HCT116 (cell line): ENCODE data around the gene WDR74. TPM values are rescaled to one million over a fixed set of nuclear protein-coding genes. Genes with fewer than 3 reads are reported as not detected.

Experiments used
- ATAC-seq: fragments of 200-7000 bp; cut with Tn5 transposase; 2 replicates; pipeline ENCODE4 v1.9.1; 2020; ENCODE audit warnings: mild to moderate bottlenecking, moderate library complexity
- BruUV-seq: library from RNA; stranded (reverse); fragments of 400-500 nt; replicated peaks from 2 replicates; lab custom pipeline; 2021; lab: Mats Ljungman, UMichigan
- CTCF ChIA-PET: fragments of 300-600 bp; sonication (Branson Sonifier 250); formaldehyde crosslinking; loops from one replicate; lab custom pipeline; 2021; ENCODE audit warnings: antibody characterized with exemption; lab: Charles Lee
- POLR2A ChIA-PET: fragments of 300-600, 350-600 bp; sonication (Branson Sonifier 250); formaldehyde crosslinking; loops from one replicate; lab custom pipeline; 2021; ENCODE audit warnings: antibody characterized with exemption; lab: Charles Lee
- RAD21 ChIA-PET, 2 experiments: fragments of 300-600 bp; sonication (Branson Sonifier 250); formaldehyde crosslinking; loops; one replicate each; lab custom pipeline; 2023; ENCODE audit warnings: low total read pairs in 2 of 2; ENCODE audit not compliant: uncharacterized antibody in 2 of 2, unreplicated experiment in 2 of 2, low non-redundant PET in 1 of 2; lab: Charles Lee
- DNase-seq: peaks from one replicate; pipeline ENCODE4 v3.0.0-alpha.2; 2010; ENCODE audit warnings: low read depth, low spot score
- H2AFZ ChIP-seq: fragments of 200-600 bp; shearing (Covaris generic), sonication (generic); 2 replicates; pipeline ENCODE4 v1.6.1; 2017; ENCODE audit warnings: low read depth, mixed run types, mixed read lengths, antibody characterized with exemption, low read length; ENCODE audit not compliant: poor library complexity, severe bottlenecking
- H3K27ac ChIP-seq: 2 replicates; pipeline ENCODE4 v1.5.1; 2012; ENCODE audit warnings: low read depth, low read length
- H3K27me3 ChIP-seq: fragments of 200-600 bp; sonication (generic); 2 replicates; pipeline ENCODE4 v1.6.1; 2016; ENCODE audit warnings: mixed run types, low read length, mixed read lengths; ENCODE audit not compliant: insufficient read depth
- H3K36me3 ChIP-seq, 2 experiments: fragments of 200-500 bp in 1 of 2; fragments of 200-600 bp in 1 of 2; sonication (Bioruptor generic) in 1 of 2; sonication (generic) in 1 of 2; 2 replicates each; pipeline versions ENCODE4 v1.5.1 to v1.6.1; 2014 to 2016; ENCODE audit warnings: low read length in 2 of 2, inconsistent platforms in 1 of 2, mixed read lengths in 1 of 2, mixed run types in 1 of 2; ENCODE audit not compliant: insufficient read depth in 2 of 2, control insufficient read depth in 1 of 2
- H3K4me1 ChIP-seq, 2 experiments: fragments of 200-600 bp in 1 of 2; sonication (generic) in 1 of 2; 2 replicates each; pipeline versions ENCODE4 v1.5.1 to v1.6.1; 2012 to 2017; ENCODE audit warnings: low read length in 2 of 2, inconsistent platforms in 1 of 2, mild to moderate bottlenecking in 1 of 2, mixed read lengths in 1 of 2, mixed run types in 1 of 2, moderate library complexity in 1 of 2; ENCODE audit not compliant: insufficient read depth in 2 of 2, control insufficient read depth in 1 of 2
- H3K4me2 ChIP-seq: fragments of 200-600 bp; sonication (generic); 2 replicates; pipeline ENCODE4 v1.6.1; 2017; ENCODE audit warnings: mixed run types, low read length, mixed read lengths
- H3K4me3 ChIP-seq, 2 experiments: fragments of 200-600 bp in 1 of 2; sonication (generic) in 1 of 2; replicated peaks in 1 of 2; 2 replicates each; pipeline ENCODE4 v1.5.1; 2011 to 2016; ENCODE audit warnings: low read length in 2 of 2, control low read depth in 1 of 2, low read depth in 1 of 2, mild to moderate bottlenecking in 1 of 2, mixed read lengths in 1 of 2, mixed run types in 1 of 2
- H3K79me2 ChIP-seq: fragments of 200-600 bp; sonication (generic); 2 replicates; pipeline ENCODE4 v1.6.1; 2017; ENCODE audit warnings: mild to moderate bottlenecking, mixed run types, low read length, moderate library complexity, mixed read lengths; ENCODE audit not compliant: insufficient read depth
- H3K9ac ChIP-seq: fragments of 200-600 bp; sonication (generic); 2 replicates; pipeline ENCODE4 v1.6.1; 2016; ENCODE audit warnings: low read length, mixed read lengths
- H3K9me2 ChIP-seq: fragments of 200-600 bp; sonication (generic), shearing (Covaris generic); 2 replicates; pipeline ENCODE4 v1.6.1; 2017; ENCODE audit warnings: mixed run types, mild to moderate bottlenecking, moderate library complexity; ENCODE audit not compliant: insufficient read depth
- H3K9me3 ChIP-seq, 2 experiments: fragments of 200-500 bp in 1 of 2; fragments of 200-600 bp in 1 of 2; sonication (Bioruptor generic) in 1 of 2; sonication (generic) in 1 of 2; 2 replicates each; pipeline ENCODE4 v1.6.1; 2014 to 2017; ENCODE audit warnings: low read length in 2 of 2, mixed read lengths in 2 of 2, inconsistent platforms in 1 of 2, low read depth in 1 of 2, mild to moderate bottlenecking in 1 of 2, mixed run types in 1 of 2, moderate library complexity in 1 of 2; ENCODE audit not compliant: control insufficient read depth in 1 of 2, insufficient read depth in 1 of 2
- H4K20me1 ChIP-seq: fragments of 200-600 bp; sonication (generic), shearing (Covaris generic); 2 replicates; pipeline ENCODE4 v1.6.1; 2017; ENCODE audit warnings: mixed run types, mild to moderate bottlenecking, moderate library complexity; ENCODE audit not compliant: insufficient read depth
- POLR2AphosphoS5 ChIP-seq: IDR thresholded peaks from 2 replicates; pipeline ENCODE4 v1.6.1; 2011; ENCODE audit warnings: mild to moderate bottlenecking, low read depth, low read length, moderate library complexity
- TCF7L2 ChIP-seq: IDR thresholded peaks from 2 replicates; pipeline ENCODE4 v1.7.0; 2011; ENCODE audit warnings: borderline replicate concordance, inconsistent platforms; ENCODE audit not compliant: insufficient read depth, insufficient read length; ENCODE audit errors: extremely low read depth
- intact Hi-C: fragments of 100-400 bp; cut with micrococcal nuclease; formaldehyde crosslinking; loops from 2 replicates; pipeline ENCODE4 v1.10.0; 2022
- total RNA-seq: library from RNA; stranded (reverse); gene quantifications from one replicate; pipeline ENCODE4 v1.2.1, GENCODE V29; 2021; ENCODE audit not compliant: unreplicated experiment
- TF ChIP-seq, protein P1 (sequence below): IDR thresholded peaks from 2 replicates; pipeline ENCODE4 v1.6.1; 2012; ENCODE audit warnings: low read depth
- TF ChIP-seq, protein P2 (sequence below): IDR thresholded peaks from 2 replicates; pipeline ENCODE4 v1.6.1; 2011; ENCODE audit warnings: mild to moderate bottlenecking, low read length, moderate library complexity; ENCODE audit not compliant: insufficient replicate concordance; ENCODE audit errors: extremely low read depth

Gene WDR74
- total RNA-seq, 1 experiment from 2014 or later: 111 TPM

- Histone ChIP-seq H3K4me2 (peak overlapping the region; percentile 87), H3K27me3 (no peaks in the 10 kb centered on the region), H3K27ac (peak overlapping the region; percentile 85), H3K4me3 (peak overlapping the region; percentile 74 to 83), H3K9me3 (no peaks in the 10 kb centered on the region), H3K79me2 (peaks cover 76% of the 10 kb centered on the region), H3K9ac (peak overlapping the region; percentile 94), H4K20me1 (peaks cover 33% of the 10 kb centered on the region), H2AFZ (no peak overlapping the region), H3K4me1 (peaks cover 41 to 65% of the 10 kb centered on the region in 2 experiments), H3K9me2 (no peaks in the 10 kb centered on the region), H3K36me3 (peaks cover 31 to 42% of the 10 kb centered on the region in 2 experiments)
- TF ChIP-seq, protein P1, sequence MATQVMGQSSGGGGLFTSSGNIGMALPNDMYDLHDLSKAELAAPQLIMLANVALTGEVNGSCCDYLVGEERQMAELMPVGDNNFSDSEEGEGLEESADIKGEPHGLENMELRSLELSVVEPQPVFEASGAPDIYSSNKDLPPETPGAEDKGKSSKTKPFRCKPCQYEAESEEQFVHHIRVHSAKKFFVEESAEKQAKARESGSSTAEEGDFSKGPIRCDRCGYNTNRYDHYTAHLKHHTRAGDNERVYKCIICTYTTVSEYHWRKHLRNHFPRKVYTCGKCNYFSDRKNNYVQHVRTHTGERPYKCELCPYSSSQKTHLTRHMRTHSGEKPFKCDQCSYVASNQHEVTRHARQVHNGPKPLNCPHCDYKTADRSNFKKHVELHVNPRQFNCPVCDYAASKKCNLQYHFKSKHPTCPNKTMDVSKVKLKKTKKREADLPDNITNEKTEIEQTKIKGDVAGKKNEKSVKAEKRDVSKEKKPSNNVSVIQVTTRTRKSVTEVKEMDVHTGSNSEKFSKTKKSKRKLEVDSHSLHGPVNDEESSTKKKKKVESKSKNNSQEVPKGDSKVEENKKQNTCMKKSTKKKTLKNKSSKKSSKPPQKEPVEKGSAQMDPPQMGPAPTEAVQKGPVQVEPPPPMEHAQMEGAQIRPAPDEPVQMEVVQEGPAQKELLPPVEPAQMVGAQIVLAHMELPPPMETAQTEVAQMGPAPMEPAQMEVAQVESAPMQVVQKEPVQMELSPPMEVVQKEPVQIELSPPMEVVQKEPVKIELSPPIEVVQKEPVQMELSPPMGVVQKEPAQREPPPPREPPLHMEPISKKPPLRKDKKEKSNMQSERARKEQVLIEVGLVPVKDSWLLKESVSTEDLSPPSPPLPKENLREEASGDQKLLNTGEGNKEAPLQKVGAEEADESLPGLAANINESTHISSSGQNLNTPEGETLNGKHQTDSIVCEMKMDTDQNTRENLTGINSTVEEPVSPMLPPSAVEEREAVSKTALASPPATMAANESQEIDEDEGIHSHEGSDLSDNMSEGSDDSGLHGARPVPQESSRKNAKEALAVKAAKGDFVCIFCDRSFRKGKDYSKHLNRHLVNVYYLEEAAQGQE: no peak
- TF ChIP-seq, protein P2, sequence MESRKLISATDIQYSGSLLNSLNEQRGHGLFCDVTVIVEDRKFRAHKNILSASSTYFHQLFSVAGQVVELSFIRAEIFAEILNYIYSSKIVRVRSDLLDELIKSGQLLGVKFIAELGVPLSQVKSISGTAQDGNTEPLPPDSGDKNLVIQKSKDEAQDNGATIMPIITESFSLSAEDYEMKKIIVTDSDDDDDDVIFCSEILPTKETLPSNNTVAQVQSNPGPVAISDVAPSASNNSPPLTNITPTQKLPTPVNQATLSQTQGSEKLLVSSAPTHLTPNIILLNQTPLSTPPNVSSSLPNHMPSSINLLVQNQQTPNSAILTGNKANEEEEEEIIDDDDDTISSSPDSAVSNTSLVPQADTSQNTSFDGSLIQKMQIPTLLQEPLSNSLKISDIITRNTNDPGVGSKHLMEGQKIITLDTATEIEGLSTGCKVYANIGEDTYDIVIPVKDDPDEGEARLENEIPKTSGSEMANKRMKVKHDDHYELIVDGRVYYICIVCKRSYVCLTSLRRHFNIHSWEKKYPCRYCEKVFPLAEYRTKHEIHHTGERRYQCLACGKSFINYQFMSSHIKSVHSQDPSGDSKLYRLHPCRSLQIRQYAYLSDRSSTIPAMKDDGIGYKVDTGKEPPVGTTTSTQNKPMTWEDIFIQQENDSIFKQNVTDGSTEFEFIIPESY: no peak
- no peak for TF ChIP-seq TCF7L2
- peak; percentile 5; the same call in 1 of the 2 replicates for TF ChIP-seq POLR2AphosphoS5
- DNase-seq (no peak), ATAC-seq (no peak)
- BruUV-seq: TSS peak; percentile 58
- ChIA-PET RAD21 (no interaction called here), CTCF (interaction anchor here (1.5 kb wide), 1 partner anchor 26 kb away, joined by 5 read pairs; the partner anchor contains the start of gene SLC3A2), POLR2A (interaction anchor here (0.7 to 9.9 kb wide), 19 partner anchors 10 to 263 kb away, joined by 3 to 343 read pairs (median 5); partner anchors contain the start of genes HNRNPUL2, SLC3A2, STX5 and TAF6L)
- intact Hi-C loops: no loop called here
Observed at GRCh38 chr11:62854825-62855570, 15.6 kb upstream of the WDR74 start.
